Endothelial cell of umbilical vein (primary cell): ENCODE measurements around the gene DCTD. TPM values are rescaled to one million over a fixed set of nuclear protein-coding genes. Genes with fewer than 3 reads are reported as not detected.
A peak's percentile ranks its signal among the peaks of the same experiment; 100 is the strongest.

Experiments
- BruUV-seq: library from RNA; stranded (reverse); fragments of 400-500 nt; replicated peaks from 2 replicates; lab custom pipeline; 2021; lab: Mats Ljungman, UMichigan
- CTCF ChIA-PET: fragments of 300-600, 350-600 bp; sonication (Branson Sonifier 250); formaldehyde crosslinking; loops from one replicate; lab custom pipeline; 2021; ENCODE audit warnings: antibody characterized with exemption, inconsistent platforms; lab: Charles Lee
- POLR2A ChIA-PET: fragments of 300-600, 350-600 bp; sonication (Branson Sonifier 250); formaldehyde crosslinking; loops from one replicate; lab custom pipeline; 2021; ENCODE audit warnings: antibody characterized with exemption, inconsistent platforms; lab: Charles Lee
- DNase-seq: peaks from one replicate; pipeline ENCODE4 v3.0.0-alpha.2; 2011; ENCODE audit warnings: low read depth, low spot score
- FAIRE-seq: peaks from 2 replicates; lab custom pipeline; 2011; peaks lifted over from hg19 to GRCh38; lab: Jason Lieb, UNC
- H2AFZ ChIP-seq: 2 replicates; pipeline ENCODE4 v1.6.0; 2012; ENCODE audit warnings: low read depth, low read length, control low read depth, inconsistent platforms
- H3K27ac ChIP-seq: 2 replicates; pipeline ENCODE4 v1.5.1; 2011; ENCODE audit warnings: low read depth, mild to moderate bottlenecking, control low read depth, low read length, moderate library complexity; ENCODE audit not compliant: insufficient read depth
- H3K27me3 ChIP-seq, 2 experiments: 2 replicates each; pipeline versions ENCODE4 v1.6.0 to v1.6.1; 2011; ENCODE audit warnings: low read length in 2 of 2, mixed read lengths in 1 of 2; ENCODE audit not compliant: control insufficient read depth in 2 of 2, insufficient read depth in 2 of 2
- H3K36me3 ChIP-seq, 2 experiments: 2 replicates in 1 of 2; 3 replicates in 1 of 2; pipeline ENCODE4 v1.5.1; 2011; ENCODE audit warnings: low read length in 2 of 2, mild to moderate bottlenecking in 1 of 2, moderate library complexity in 1 of 2; ENCODE audit not compliant: control insufficient read depth in 2 of 2, insufficient read depth in 2 of 2; ENCODE audit errors: extremely low read depth in 1 of 2
- H3K4me1 ChIP-seq: 3 replicates; pipeline ENCODE4 v1.5.1; 2011; ENCODE audit warnings: mild to moderate bottlenecking, low read length; ENCODE audit not compliant: control insufficient read depth, insufficient read depth; ENCODE audit errors: extremely low read depth
- H3K4me2 ChIP-seq: 2 replicates; pipeline ENCODE4 v1.6.1; 2011; ENCODE audit warnings: low read length, control low read depth, mixed read lengths; ENCODE audit not compliant: insufficient read depth
- H3K4me3 ChIP-seq, 3 experiments: fragments of 200-600 bp in 1 of 3; sonication (generic), shearing (Covaris generic) in 1 of 3; replicated peaks in 1 of 3; 2 replicates each; pipeline ENCODE4 v1.5.1; 2011 to 2016; ENCODE audit warnings: control low read depth in 3 of 3, low read length in 3 of 3, mild to moderate bottlenecking in 2 of 3, inconsistent platforms in 1 of 3, low read depth in 1 of 3, moderate library complexity in 1 of 3; ENCODE audit not compliant: insufficient read depth in 1 of 3
- H3K79me2 ChIP-seq: 2 replicates; pipeline ENCODE4 v1.6.0; 2012; ENCODE audit warnings: low read length, inconsistent platforms; ENCODE audit not compliant: control insufficient read depth, insufficient read depth
- H3K9ac ChIP-seq: replicated peaks from 2 replicates; pipeline ENCODE3; 2011; ENCODE audit warnings: low read length, control low read depth; ENCODE audit not compliant: insufficient read depth; ENCODE audit errors: extremely low read depth
- H3K9me1 ChIP-seq: replicated peaks from 3 replicates; pipeline ENCODE4 v1.6.0; 2011; ENCODE audit warnings: mild to moderate bottlenecking, low read length; ENCODE audit not compliant: control insufficient read depth, insufficient read depth; ENCODE audit errors: extremely low read depth
- H3K9me3 ChIP-seq: replicated peaks from 2 replicates; pipeline ENCODE4 v1.5.1; 2012; ENCODE audit warnings: low read length, inconsistent platforms; ENCODE audit not compliant: control insufficient read depth, insufficient read depth
- H4K20me1 ChIP-seq: replicated peaks from 2 replicates; pipeline ENCODE3; 2011; ENCODE audit warnings: mild to moderate bottlenecking, low read length; ENCODE audit not compliant: control insufficient read depth, insufficient read depth; ENCODE audit errors: extremely low read depth
- EZH2 ChIP-seq: IDR thresholded peaks from 2 replicates; pipeline ENCODE4 v1.6.1; 2012; ENCODE audit warnings: borderline replicate concordance, low read depth, mild to moderate bottlenecking, moderate library complexity, low read length, inconsistent platforms; ENCODE audit not compliant: severe bottlenecking
- FOS ChIP-seq: IDR thresholded peaks from 2 replicates; pipeline ENCODE4 v1.6.1; 2011; ENCODE audit warnings: mild to moderate bottlenecking, low read length, moderate library complexity, borderline replicate concordance; ENCODE audit not compliant: insufficient read depth
- JUN ChIP-seq: IDR thresholded peaks from 2 replicates; pipeline ENCODE4 v1.6.1; 2011; ENCODE audit warnings: borderline replicate concordance, low read depth; ENCODE audit not compliant: insufficient read length, insufficient read depth
- POLR2AphosphoS5 ChIP-seq: IDR thresholded peaks from 2 replicates; pipeline ENCODE4 v1.6.1; 2012; ENCODE audit warnings: low read depth, mild to moderate bottlenecking, control low read depth, low read length, moderate library complexity; ENCODE audit not compliant: insufficient read depth
- dilution Hi-C: fragments of 300-500 bp; cut with MboI; formaldehyde crosslinking; loops from one replicate; pipeline ENCODE4 v1.15.0; 2019; ENCODE audit warnings: low sequenced_read_pairs; ENCODE audit not compliant: extremely low pct_ligation_motif_present
- intact Hi-C: fragments of 100-400 bp; cut with micrococcal nuclease; formaldehyde crosslinking; loops from one replicate; pipeline ENCODE4 v1.10.0; 2022
- polyA plus RNA-seq, 4 experiments: library from polyadenylated mRNA; depleted of rRNA in 3 of 4; stranded (reverse) in 3 of 4; unstranded in 1 of 4; fragments of >200 nt; gene quantifications; 2 replicates each; pipeline versions ENCODE4 v1.2.1 to v1.2.3, GENCODE V29; 2011 to 2012; ENCODE audit warnings: missing spikeins in 1 of 4
- total RNA-seq: library from RNA; stranded (reverse); gene quantifications from 2 replicates; pipeline ENCODE4 v1.2.3, GENCODE V29; 2021
- TF ChIP-seq, protein P1 (sequence below), 2 donors: IDR thresholded peaks; 1 replicate in 1 of 2; 2 replicates in 1 of 2; pipeline ENCODE4 v1.5.1; 2011; ENCODE audit warnings: low read length in 2 of 2, mild to moderate bottlenecking in 2 of 2, moderate library complexity in 2 of 2, control low read depth in 1 of 2, inconsistent platforms in 1 of 2, low read depth in 1 of 2; ENCODE audit not compliant: insufficient read depth in 1 of 2; ENCODE audit errors: extremely low read depth in 1 of 2

The DCTD gene
- total and polyA plus RNA-seq, 2 donors (not counting 3 experiments of a cell fraction or from before 2014, with no cell fraction given): 105 to 111 TPM

DNA sequence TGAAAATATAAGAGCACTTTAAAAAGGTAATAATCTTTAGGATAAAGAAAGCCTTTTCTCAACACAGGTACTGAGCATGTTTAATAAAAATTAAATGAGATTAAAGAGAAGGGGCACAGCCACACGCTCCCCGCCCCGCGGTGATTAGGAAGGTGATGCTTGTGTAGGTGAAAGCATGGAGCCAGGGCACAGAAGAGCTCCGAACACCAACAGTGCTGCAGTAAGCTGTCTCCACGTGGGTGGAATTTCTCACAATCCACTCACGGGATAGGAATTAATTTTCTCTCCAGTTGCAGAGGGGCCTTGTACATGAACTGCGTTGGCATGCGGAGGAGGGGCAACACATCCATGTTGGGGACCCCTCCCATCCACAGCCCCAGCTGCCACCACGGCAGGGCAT, 27.0 kb downstream of the DCTD start:
- dilution Hi-C loops: no loop called here
- H3K27me3 ChIP-seq: no peaks in the 10 kb centered on the region
- DNase-seq (no peak), FAIRE-seq (no peak)
- no peaks in the 10 kb centered on the region for H3K9me1 ChIP-seq
- ChIA-PET POLR2A (no interaction called here), CTCF (no interaction called here)
- H3K4me3 ChIP-seq: no peak overlapping the region
- no peaks in the 10 kb centered on the region for H4K20me1 ChIP-seq
- H3K4me1 ChIP-seq: no peaks in the 10 kb centered on the region
- TSS peak; percentile 43 for BruUV-seq
- H3K4me2 ChIP-seq: no peak overlapping the region
- H3K27ac ChIP-seq: no peak overlapping the region
- intact Hi-C loops: no loop called here
- H2AFZ ChIP-seq: no peak overlapping the region
- no peaks in the 10 kb centered on the region for H3K79me2 ChIP-seq
- TF ChIP-seq, protein P1, sequence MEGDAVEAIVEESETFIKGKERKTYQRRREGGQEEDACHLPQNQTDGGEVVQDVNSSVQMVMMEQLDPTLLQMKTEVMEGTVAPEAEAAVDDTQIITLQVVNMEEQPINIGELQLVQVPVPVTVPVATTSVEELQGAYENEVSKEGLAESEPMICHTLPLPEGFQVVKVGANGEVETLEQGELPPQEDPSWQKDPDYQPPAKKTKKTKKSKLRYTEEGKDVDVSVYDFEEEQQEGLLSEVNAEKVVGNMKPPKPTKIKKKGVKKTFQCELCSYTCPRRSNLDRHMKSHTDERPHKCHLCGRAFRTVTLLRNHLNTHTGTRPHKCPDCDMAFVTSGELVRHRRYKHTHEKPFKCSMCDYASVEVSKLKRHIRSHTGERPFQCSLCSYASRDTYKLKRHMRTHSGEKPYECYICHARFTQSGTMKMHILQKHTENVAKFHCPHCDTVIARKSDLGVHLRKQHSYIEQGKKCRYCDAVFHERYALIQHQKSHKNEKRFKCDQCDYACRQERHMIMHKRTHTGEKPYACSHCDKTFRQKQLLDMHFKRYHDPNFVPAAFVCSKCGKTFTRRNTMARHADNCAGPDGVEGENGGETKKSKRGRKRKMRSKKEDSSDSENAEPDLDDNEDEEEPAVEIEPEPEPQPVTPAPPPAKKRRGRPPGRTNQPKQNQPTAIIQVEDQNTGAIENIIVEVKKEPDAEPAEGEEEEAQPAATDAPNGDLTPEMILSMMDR (IDR thresholded peaks at IDR 0.05; ENCODE audit: extremely low read depth in 1 of 2, insufficient read depth in 1 of 2, low read depth in 1 of 2, low read length in 2 of 2): no peak
- TF ChIP-seq POLR2AphosphoS5 (no peak), FOS (no peak), EZH2 (no peak)
- H3K9me3 ChIP-seq: no peaks in the 10 kb centered on the region
- peaks cover 9 to 32% of the 10 kb centered on the region in 2 experiments for H3K36me3 ChIP-seq
- no peak overlapping the region for H3K9ac ChIP-seq

DNA sequence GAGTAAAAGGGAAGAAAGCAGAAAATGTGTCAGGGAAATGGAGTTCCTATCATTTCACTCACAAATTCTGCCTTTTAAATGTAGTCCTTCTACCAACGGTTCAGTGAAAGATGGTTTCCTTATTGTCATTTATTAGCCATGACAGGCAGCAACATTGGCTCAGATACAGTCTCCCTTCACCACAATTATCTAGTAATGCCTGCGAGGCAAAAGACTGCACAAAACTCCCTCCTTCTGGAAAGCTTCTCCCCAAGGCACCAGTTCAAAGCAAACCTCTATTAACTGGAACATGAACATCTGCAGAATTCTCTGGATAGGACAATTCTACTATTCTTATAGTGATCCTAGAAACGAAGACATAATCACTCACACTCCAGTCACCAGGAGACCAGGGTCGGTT, 28.3 kb downstream of the DCTD start:
- no peaks in the 10 kb centered on the region for H3K9me3 ChIP-seq
- intact Hi-C loops: no loop called here
- no peak overlapping the region for H3K9ac ChIP-seq
- BruUV-seq: no TSS peak
- no peak for FAIRE-seq
- H3K4me2 ChIP-seq: no peak overlapping the region
- no peaks in the 10 kb centered on the region for H4K20me1 ChIP-seq
- CTCF ChIA-PET: interaction anchor here (1.1 kb wide), 1 partner anchor 8 kb away, joined by 3 read pairs; no protein-coding TSS in a partner anchor
- POLR2A ChIA-PET: no interaction called here
- H3K79me2 ChIP-seq: no peaks in the 10 kb centered on the region
- no peaks in the 10 kb centered on the region for H3K9me1 ChIP-seq
- peaks cover 13 to 35% of the 10 kb centered on the region in 2 experiments for H3K36me3 ChIP-seq
- no peak overlapping the region for H2AFZ ChIP-seq
- no peaks in the 10 kb centered on the region for H3K4me1 ChIP-seq
- dilution Hi-C loops: no loop called here
- no peak for DNase-seq
- no peak overlapping the region for H3K4me3 ChIP-seq
- no peak overlapping the region for H3K27ac ChIP-seq
- H3K27me3 ChIP-seq: no peaks in the 10 kb centered on the region
- no peak for TF ChIP-seq JUN
